Breast epithelium (tissue), 4 donors: ENCODE results near the gene NCKAP5. TPM values are rescaled to one million over a fixed set of nuclear protein-coding genes. Genes with fewer than 3 reads are reported as not detected.

ENCODE experiments used
- DNase-seq, 2 donors: peaks; one replicate each; pipeline ENCODE4 v3.0.0-alpha.2; 2019; ENCODE audit warnings: low spot score in 2 of 2
- H3K27ac ChIP-seq, 2 donors: fragments of 200-600 bp; sonication (generic) in 1 of 2; one replicate each; pipeline ENCODE4 v1.5.1; 2016 to 2019; ENCODE audit warnings: mild to moderate bottlenecking in 1 of 2
- H3K27me3 ChIP-seq, 2 donors: fragments of 200-600 bp; sonication (generic) in 1 of 2; one replicate each; pipeline versions ENCODE4 v1.5.1 to v1.6.0; 2017 to 2019; ENCODE audit warnings: control low read depth in 1 of 2, mild to moderate bottlenecking in 1 of 2
- H3K36me3 ChIP-seq: fragments of 200-600 bp; one replicate; pipeline ENCODE4 v1.5.1; 2019
- H3K4me1 ChIP-seq, 2 donors: fragments of 200-600 bp; sonication (generic); one replicate each; pipeline ENCODE4 v1.5.1; 2016 to 2019; ENCODE audit warnings: control low read depth in 1 of 2
- H3K4me3 ChIP-seq, 3 donors: fragments of 200-600 bp; sonication (generic); 1 replicate in 2 of 3; 2 replicates in 1 of 3; pipeline ENCODE4 v1.5.1; 2016 to 2019; ENCODE audit warnings: mild to moderate bottlenecking in 3 of 3, moderate library complexity in 2 of 3
- H3K9me3 ChIP-seq, 2 donors: fragments of 200-600 bp; sonication (generic) in 1 of 2; one replicate each; pipeline ENCODE4 v1.5.1; 2016 to 2019; ENCODE audit warnings: control low read depth in 1 of 2
- POLR2A ChIP-seq: fragments of 450-650 bp; IDR thresholded peaks from one replicate; pipeline ENCODE4 v1.6.1; 2016; ENCODE audit warnings: antibody characterized with exemption, mild to moderate bottlenecking, moderate library complexity
- POLR2AphosphoS5 ChIP-seq, 3 donors: sonication (generic); formaldehyde crosslinking; IDR thresholded peaks; one replicate each; pipeline ENCODE4 v1.6.1; 2017; ENCODE audit warnings: antibody characterized with exemption in 3 of 3
- intact Hi-C: fragments of 100-400 bp; cut with DNase I; formaldehyde crosslinking; loops from one replicate; pipeline ENCODE4 v1.15.1; 2023; ENCODE audit warnings: low total_unique reads
- total RNA-seq, 3 donors: library from RNA; depleted of rRNA; stranded (reverse); fragments of >200 nt; gene quantifications; one replicate each; pipeline ENCODE4 v1.1.0, GENCODE V29; 2016
- TF ChIP-seq, protein P1 (sequence below), 3 donors: fragments of 450-650 bp; IDR thresholded peaks; one replicate each; pipeline ENCODE4 v1.5.1; 2016 to 2017; ENCODE audit warnings: antibody characterized with exemption in 3 of 3, mild to moderate bottlenecking in 3 of 3, moderate library complexity in 3 of 3

The NCKAP5 gene
- total RNA-seq, 3 donors from 2014 or later, result 1.1 to 10.5 (median 6.1) TPM

DNA sequence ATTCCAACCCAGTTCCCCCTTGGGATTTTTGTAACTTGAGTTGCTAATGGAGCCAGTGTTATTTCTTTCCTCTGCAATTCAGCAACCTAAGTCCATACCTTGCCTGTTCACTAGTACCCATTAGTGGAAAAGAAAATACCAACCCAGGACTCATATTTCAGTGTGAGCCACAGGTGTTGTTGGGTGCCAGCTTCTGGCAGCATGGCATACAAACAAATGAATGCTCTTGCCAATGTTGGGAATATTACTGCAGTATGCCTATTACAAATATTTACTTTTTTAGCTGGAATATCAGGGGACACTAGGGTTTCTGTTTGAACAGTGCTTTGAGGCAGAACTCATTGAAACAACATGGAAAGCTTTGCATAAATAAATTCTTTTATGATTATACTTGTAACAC is 130.2 kb downstream of the NCKAP5 start:
- no peak for TF ChIP-seq POLR2AphosphoS5 (IDR thresholded peaks at IDR 0.05)
- no peak for TF ChIP-seq POLR2A
- TF ChIP-seq, protein P1, sequence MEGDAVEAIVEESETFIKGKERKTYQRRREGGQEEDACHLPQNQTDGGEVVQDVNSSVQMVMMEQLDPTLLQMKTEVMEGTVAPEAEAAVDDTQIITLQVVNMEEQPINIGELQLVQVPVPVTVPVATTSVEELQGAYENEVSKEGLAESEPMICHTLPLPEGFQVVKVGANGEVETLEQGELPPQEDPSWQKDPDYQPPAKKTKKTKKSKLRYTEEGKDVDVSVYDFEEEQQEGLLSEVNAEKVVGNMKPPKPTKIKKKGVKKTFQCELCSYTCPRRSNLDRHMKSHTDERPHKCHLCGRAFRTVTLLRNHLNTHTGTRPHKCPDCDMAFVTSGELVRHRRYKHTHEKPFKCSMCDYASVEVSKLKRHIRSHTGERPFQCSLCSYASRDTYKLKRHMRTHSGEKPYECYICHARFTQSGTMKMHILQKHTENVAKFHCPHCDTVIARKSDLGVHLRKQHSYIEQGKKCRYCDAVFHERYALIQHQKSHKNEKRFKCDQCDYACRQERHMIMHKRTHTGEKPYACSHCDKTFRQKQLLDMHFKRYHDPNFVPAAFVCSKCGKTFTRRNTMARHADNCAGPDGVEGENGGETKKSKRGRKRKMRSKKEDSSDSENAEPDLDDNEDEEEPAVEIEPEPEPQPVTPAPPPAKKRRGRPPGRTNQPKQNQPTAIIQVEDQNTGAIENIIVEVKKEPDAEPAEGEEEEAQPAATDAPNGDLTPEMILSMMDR (IDR thresholded peaks at IDR 0.05), result no peak
- intact Hi-C loops, result no loop called here
- no peak for DNase-seq
- Histone ChIP-seq H3K9me3 (no peaks in the 10 kb centered on the region), H3K4me3 (no peak overlapping the region), H3K27me3 (no peaks in the 10 kb centered on the region), H3K36me3 (no peaks in the 10 kb centered on the region), H3K4me1 (peaks cover 0 to 6% of the 10 kb centered on the region in 2 donors), H3K27ac (no peak overlapping the region)

DNA sequence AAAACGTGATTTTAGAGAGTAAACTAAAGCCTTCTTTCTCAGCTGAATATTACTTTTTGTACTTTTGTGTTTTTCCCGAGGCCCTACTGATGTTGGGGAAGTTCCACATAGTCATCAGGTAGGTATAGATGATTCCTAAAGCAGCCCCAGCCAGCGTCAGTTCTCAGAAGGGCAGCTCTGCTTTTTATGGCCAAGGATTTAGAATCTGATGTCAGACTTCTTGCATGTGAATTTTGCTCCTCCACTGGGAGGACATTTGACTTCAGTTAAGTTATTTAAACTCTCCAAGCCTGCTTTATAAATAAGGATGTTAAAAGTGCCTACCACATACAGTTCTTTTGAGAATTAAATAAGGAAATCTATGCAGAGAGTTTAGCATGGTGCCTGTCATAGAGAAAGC is 130.8 kb downstream of the NCKAP5 start:
- DNase-seq, result no peak
- H3K36me3 ChIP-seq, result no peaks in the 10 kb centered on the region
- TF ChIP-seq POLR2AphosphoS5 (IDR thresholded peaks at IDR 0.05), result no peak
- TF ChIP-seq POLR2A, result no peak
- TF ChIP-seq, protein P1 (IDR thresholded peaks at IDR 0.05), result no peak
- H3K27ac ChIP-seq, result no peak overlapping the region
- no peak overlapping the region for H3K4me3 ChIP-seq
- H3K9me3 ChIP-seq, result no peaks in the 10 kb centered on the region
- peaks cover 0 to 6% of the 10 kb centered on the region in 2 donors for H3K4me1 ChIP-seq
- intact Hi-C loops, result no loop called here
- no peaks in the 10 kb centered on the region for H3K27me3 ChIP-seq

DNA sequence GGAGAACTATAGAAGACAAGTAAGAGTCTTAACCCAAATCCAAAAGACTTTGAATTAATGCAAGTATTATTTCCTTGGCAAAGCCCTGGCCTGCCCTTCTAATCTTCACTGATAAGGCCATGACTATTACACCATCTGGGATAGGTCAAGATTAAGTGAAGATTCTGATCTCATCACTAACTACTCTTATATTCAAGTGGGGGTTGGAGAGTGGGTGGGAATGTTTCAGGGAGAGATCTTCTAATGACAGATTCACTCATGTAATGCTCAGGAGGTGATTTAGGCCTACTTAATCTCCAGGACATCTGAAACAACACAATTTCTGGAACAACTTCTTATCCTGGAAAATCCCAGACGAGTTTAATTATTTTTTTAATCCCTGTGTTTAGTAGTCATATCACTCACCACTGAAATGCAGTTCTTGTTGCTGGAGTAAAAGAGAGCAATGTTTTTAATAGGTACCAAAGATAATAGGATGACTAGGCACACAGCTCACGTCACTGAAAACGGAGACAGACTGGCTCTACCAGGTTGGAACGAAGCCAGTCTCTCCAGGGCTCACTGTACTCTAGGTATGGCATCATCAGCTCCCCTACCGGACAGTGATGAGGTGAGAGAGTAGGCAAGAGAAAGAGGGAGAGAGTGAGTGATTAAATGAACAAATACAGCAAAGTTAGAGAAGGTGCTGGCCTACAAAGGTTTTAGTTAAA is 133.1 kb downstream of the NCKAP5 start:
- Histone ChIP-seq H3K27me3 (no peaks in the 10 kb centered on the region), H3K4me3 (no peak overlapping the region), H3K9me3 (no peaks in the 10 kb centered on the region), H3K4me1 (peaks cover 0 to 6% of the 10 kb centered on the region in 2 donors), H3K27ac (no peak overlapping the region), H3K36me3 (no peaks in the 10 kb centered on the region)
- intact Hi-C loops, result no loop called here
- TF ChIP-seq, protein P1 (IDR thresholded peaks at IDR 0.05), result peak in 1 of 3 donors; percentile 32
- TF ChIP-seq POLR2A (no peak), POLR2AphosphoS5 (IDR thresholded peaks at IDR 0.05) (no peak)
- peak in 1 of 2 donors; percentile 53 for DNase-seq

DNA sequence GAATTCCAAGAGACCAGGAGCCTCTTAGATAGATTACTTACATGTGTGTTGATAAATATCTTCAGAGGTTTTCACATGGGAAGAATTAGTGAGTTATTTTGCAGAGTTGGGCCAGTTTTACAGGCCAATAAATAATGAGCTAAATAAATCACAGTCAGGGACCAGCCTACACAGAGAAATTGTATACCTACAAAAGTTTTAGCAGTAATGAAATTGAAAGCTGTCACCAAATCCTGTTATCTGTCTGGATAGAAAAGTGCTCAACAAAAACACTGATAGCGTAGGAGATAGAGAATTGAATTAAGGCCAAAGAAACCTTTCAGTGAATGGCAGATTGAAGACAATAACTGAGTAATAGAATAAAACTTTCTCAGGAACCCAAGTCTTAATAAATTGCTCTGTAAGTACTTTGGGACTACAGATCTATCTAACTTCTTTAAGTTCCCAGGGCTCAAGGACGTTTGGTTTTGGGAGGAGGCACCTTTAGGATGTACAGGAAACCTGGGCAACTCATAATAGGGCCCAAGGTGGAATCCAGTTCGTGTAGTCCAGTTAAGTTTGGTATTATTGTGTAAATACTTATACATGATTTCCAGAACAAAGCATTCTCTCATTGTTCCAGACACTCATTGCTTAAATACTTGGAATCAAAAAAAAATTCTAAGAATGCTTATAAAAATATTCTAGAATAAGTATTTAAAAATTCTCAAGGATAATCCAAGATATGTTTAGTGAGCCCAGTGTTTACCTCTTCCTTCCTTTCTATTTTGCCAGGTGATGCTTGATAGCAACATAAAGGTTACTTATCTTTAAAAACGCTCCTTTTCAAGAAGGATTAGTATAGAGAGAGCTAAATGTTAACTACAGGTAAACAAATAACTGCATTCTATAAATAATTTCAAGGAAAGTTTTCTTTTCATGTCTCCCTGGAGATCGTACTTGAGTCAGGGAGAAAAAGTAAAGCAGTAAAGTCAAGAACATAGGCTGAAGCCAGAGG is 134.5 kb downstream of the NCKAP5 start:
- intact Hi-C loops, result no loop called here
- H3K4me3 ChIP-seq, result no peak overlapping the region

More for the DNA sequence above, 134.5 kb downstream of the NCKAP5 start:
- H3K36me3 ChIP-seq, result no peaks in the 10 kb centered on the region
- peaks cover 0 to 6% of the 10 kb centered on the region in 2 donors for H3K4me1 ChIP-seq
- no peaks in the 10 kb centered on the region for H3K9me3 ChIP-seq
- no peak for DNase-seq
- H3K27ac ChIP-seq, result no peak overlapping the region
- TF ChIP-seq POLR2AphosphoS5 (IDR thresholded peaks at IDR 0.05) (no peak), POLR2A (no peak)
- TF ChIP-seq, protein P1 (IDR thresholded peaks at IDR 0.05), result no peak
- no peaks in the 10 kb centered on the region for H3K27me3 ChIP-seq
